Stimulated activated CD4-positive, alpha-beta T cell treated with anti-CD3 and anti-CD28 coated beads, Interleukin-2, amount 100 ng/mL, for 4 hours (primary cell): Measurements from ENCODE around the gene SIKE1.
A peak's percentile ranks its signal among the peaks of the same experiment; 100 is the strongest.

ENCODE experiments used
- DNase-seq: peaks from one replicate; pipeline ENCODE4 v3.0.0-alpha.2; 2020; ENCODE audit warnings: low read depth

The SIKE1 gene

GRCh38 chr1:114755006-114755931 is 25.2 kb downstream of the SIKE1 start:
- no peak for DNase-seq

- DNase-seq, result peak; percentile 9
These were observed 26.8 kb downstream of the SIKE1 start for GRCh38 chr1:114753702-114754101.

- DNase-seq, result no peak
These were observed 27.3 kb downstream of the SIKE1 start for GRCh38 chr1:114753143-114753542.

GRCh38 chr1:114750780-114751179 is 29.7 kb downstream of the SIKE1 start:
- no peak for DNase-seq

- DNase-seq, result no peak
These were observed 30.6 kb downstream of the SIKE1 start for GRCh38 chr1:114749835-114750234.

GRCh38 chr1:114746450-114747121 is 33.9 kb downstream of the SIKE1 start:
- no peak for DNase-seq

GRCh38 chr1:114745291-114745690 is 35.2 kb downstream of the SIKE1 start:
- no peak for DNase-seq

GRCh38 chr1:114741963-114742746 is 38.3 kb downstream of the SIKE1 start:
- no peak for DNase-seq

- DNase-seq, result no peak
These were observed 40.2 kb downstream of the SIKE1 start for GRCh38 chr1:114740331-114740730.

- DNase-seq, result no peak
These were observed 43.1 kb downstream of the SIKE1 start for GRCh38 chr1:114737314-114737849.

GRCh38 chr1:114735479-114735878 is 45.0 kb downstream of the SIKE1 start:
- DNase-seq, result no peak

GRCh38 chr1:114729782-114730181 is 50.7 kb downstream of the SIKE1 start:
- DNase-seq, result no peak

GRCh38 chr1:114728553-114728952 is 51.9 kb downstream of the SIKE1 start:
- DNase-seq, result no peak

- DNase-seq, result no peak
These were observed 55.3 kb downstream of the SIKE1 start for GRCh38 chr1:114725230-114725629.

- DNase-seq, result no peak
These were observed 56.6 kb downstream of the SIKE1 start for GRCh38 chr1:114723915-114724314.

GRCh38 chr1:114723457-114723856 is 57.0 kb downstream of the SIKE1 start:
- no peak for DNase-seq

GRCh38 chr1:114720492-114720891 is 60.0 kb downstream of the SIKE1 start:
- DNase-seq, result no peak
